ENCODE results near the gene KRTAP10-8.

DNA sequence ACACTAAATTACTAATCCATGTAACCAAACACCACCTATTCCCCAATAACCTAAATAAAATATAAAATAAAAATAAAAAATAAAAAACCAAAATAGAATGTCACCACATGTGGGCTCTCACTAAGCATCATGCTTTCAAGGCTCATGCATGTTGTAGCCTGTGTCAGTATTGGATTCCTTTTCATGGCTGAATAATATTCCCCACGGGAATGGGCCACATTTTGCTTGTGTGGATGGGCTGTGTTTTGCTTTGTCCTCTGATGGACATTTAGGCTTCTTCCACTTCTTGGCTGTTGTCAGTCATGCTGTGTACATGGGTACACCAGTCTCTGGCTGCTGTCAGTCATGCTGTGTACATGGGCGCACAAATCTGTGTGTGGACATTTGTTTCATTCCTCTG lies 22.8 kb upstream of the KRTAP10-8 start:
- TF ChIP-seq BACH2 (CRISPR knock-in tag; IDR thresholded peaks at IDR 0.05; ENCODE audit: borderline replicate concordance) (no peak), ARNTL (CRISPR knock-in tag; IDR thresholded peaks at IDR 0.05; ENCODE audit: borderline replicate concordance, low read depth) (no peak), GLIS3 (CRISPR knock-in tag; IDR thresholded peaks at IDR 0.05) (no peak), RARB (CRISPR knock-in tag; IDR thresholded peaks at IDR 0.05) (no peak), ZFP3 (CRISPR knock-in tag; IDR thresholded peaks at IDR 0.05) (no peak), ZFP30 (CRISPR knock-in tag; IDR thresholded peaks at IDR 0.05) (no peak), PPARA (CRISPR knock-in tag; IDR thresholded peaks at IDR 0.05; ENCODE audit: borderline replicate concordance) (no peak), SNAI2 (CRISPR knock-in tag; IDR thresholded peaks at IDR 0.05) (no peak)
- TF ChIP-seq, protein P1, sequence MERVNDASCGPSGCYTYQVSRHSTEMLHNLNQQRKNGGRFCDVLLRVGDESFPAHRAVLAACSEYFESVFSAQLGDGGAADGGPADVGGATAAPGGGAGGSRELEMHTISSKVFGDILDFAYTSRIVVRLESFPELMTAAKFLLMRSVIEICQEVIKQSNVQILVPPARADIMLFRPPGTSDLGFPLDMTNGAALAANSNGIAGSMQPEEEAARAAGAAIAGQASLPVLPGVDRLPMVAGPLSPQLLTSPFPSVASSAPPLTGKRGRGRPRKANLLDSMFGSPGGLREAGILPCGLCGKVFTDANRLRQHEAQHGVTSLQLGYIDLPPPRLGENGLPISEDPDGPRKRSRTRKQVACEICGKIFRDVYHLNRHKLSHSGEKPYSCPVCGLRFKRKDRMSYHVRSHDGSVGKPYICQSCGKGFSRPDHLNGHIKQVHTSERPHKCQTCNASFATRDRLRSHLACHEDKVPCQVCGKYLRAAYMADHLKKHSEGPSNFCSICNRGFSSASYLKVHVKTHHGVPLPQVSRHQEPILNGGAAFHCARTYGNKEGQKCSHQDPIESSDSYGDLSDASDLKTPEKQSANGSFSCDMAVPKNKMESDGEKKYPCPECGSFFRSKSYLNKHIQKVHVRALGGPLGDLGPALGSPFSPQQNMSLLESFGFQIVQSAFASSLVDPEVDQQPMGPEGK (CRISPR knock-in tag; IDR thresholded peaks at IDR 0.05; ENCODE audit: borderline replicate concordance) = no peak
- TF ChIP-seq, protein P2, sequence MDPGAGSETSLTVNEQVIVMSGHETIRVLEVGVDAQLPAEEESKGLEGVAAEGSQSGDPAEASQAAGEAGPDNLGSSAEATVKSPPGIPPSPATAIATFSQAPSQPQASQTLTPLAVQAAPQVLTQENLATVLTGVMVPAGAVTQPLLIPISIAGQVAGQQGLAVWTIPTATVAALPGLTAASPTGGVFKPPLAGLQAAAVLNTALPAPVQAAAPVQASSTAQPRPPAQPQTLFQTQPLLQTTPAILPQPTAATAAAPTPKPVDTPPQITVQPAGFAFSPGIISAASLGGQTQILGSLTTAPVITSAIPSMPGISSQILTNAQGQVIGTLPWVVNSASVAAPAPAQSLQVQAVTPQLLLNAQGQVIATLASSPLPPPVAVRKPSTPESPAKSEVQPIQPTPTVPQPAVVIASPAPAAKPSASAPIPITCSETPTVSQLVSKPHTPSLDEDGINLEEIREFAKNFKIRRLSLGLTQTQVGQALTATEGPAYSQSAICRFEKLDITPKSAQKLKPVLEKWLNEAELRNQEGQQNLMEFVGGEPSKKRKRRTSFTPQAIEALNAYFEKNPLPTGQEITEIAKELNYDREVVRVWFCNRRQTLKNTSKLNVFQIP (CRISPR knock-in tag; IDR thresholded peaks at IDR 0.05; ENCODE audit: borderline replicate concordance, low read depth) = no peak
- TF ChIP-seq, protein P3, sequence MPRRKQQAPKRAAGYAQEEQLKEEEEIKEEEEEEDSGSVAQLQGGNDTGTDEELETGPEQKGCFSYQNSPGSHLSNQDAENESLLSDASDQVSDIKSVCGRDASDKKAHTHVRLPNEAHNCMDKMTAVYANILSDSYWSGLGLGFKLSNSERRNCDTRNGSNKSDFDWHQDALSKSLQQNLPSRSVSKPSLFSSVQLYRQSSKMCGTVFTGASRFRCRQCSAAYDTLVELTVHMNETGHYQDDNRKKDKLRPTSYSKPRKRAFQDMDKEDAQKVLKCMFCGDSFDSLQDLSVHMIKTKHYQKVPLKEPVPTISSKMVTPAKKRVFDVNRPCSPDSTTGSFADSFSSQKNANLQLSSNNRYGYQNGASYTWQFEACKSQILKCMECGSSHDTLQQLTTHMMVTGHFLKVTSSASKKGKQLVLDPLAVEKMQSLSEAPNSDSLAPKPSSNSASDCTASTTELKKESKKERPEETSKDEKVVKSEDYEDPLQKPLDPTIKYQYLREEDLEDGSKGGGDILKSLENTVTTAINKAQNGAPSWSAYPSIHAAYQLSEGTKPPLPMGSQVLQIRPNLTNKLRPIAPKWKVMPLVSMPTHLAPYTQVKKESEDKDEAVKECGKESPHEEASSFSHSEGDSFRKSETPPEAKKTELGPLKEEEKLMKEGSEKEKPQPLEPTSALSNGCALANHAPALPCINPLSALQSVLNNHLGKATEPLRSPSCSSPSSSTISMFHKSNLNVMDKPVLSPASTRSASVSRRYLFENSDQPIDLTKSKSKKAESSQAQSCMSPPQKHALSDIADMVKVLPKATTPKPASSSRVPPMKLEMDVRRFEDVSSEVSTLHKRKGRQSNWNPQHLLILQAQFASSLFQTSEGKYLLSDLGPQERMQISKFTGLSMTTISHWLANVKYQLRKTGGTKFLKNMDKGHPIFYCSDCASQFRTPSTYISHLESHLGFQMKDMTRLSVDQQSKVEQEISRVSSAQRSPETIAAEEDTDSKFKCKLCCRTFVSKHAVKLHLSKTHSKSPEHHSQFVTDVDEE (CRISPR knock-in tag; IDR thresholded peaks at IDR 0.05) = no peak

Data from SK-N-SH treated with all-trans-retinoic acid at 6 μM for 48 hours (cell line).